HG02970 (cell line): ENCODE data around the gene GPLD1.
A peak's percentile ranks its signal among the peaks of the same experiment; 100 is the strongest.
"Not testable (repeated sequence)": the region's sequence is repeated elsewhere in the genome, so short reads cannot be mapped to it uniquely, and the experiment has no call there.

Experiments used
- ATAC-seq: cut with Tn5 transposase; IDR thresholded peaks from one replicate; pipeline ENCODE4 v1.9.1; 2021; ENCODE audit warnings: mild to moderate bottlenecking, moderate library complexity, moderate number of reproducible peaks; ENCODE audit not compliant: unreplicated experiment, low FRiP score

Gene GPLD1, protein sequence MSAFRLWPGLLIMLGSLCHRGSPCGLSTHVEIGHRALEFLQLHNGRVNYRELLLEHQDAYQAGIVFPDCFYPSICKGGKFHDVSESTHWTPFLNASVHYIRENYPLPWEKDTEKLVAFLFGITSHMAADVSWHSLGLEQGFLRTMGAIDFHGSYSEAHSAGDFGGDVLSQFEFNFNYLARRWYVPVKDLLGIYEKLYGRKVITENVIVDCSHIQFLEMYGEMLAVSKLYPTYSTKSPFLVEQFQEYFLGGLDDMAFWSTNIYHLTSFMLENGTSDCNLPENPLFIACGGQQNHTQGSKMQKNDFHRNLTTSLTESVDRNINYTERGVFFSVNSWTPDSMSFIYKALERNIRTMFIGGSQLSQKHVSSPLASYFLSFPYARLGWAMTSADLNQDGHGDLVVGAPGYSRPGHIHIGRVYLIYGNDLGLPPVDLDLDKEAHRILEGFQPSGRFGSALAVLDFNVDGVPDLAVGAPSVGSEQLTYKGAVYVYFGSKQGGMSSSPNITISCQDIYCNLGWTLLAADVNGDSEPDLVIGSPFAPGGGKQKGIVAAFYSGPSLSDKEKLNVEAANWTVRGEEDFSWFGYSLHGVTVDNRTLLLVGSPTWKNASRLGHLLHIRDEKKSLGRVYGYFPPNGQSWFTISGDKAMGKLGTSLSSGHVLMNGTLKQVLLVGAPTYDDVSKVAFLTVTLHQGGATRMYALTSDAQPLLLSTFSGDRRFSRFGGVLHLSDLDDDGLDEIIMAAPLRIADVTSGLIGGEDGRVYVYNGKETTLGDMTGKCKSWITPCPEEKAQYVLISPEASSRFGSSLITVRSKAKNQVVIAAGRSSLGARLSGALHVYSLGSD

GRCh38 chr6:24489470-24489869, at the start of gene GPLD1:
GPLD1 (minus strand) TSS chr6:24489578; CDS start chr6:24489511, 67 bp downstream.
- no peak for ATAC-seq

GRCh38 chr6:24537771-24538385, 48.5 kb upstream of the GPLD1 start:
- ATAC-seq, result no peak

- ATAC-seq, result no peak
These were observed 47.8 kb upstream of the GPLD1 start for GRCh38 chr6:24537082-24537699.

DNA sequence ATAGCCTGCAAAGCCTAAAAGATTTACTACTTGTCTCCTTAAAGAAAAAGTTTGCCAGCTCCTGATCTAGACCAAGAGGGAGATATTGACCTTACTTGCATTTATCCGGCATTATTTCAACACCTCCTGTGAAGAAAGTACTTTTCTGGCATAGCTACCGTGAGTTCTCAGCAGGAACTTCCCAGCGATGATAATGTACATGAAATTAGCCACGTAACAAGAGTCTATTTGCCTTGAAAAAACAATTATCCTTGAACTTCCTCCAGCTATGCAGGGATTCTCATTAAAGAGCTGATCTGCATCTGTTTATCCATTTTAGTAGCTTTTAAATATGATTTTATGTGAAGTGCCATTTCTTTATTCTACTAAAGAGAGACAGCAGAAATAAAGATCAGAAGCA, 47.1 kb upstream of the GPLD1 start:
- ATAC-seq, result no peak

GRCh38 chr6:24535210-24535609, 45.8 kb upstream of the GPLD1 start:
- ATAC-seq, result no peak

- no peak for ATAC-seq
These were observed 45.0 kb upstream of the GPLD1 start for GRCh38 chr6:24534329-24534728.

DNA sequence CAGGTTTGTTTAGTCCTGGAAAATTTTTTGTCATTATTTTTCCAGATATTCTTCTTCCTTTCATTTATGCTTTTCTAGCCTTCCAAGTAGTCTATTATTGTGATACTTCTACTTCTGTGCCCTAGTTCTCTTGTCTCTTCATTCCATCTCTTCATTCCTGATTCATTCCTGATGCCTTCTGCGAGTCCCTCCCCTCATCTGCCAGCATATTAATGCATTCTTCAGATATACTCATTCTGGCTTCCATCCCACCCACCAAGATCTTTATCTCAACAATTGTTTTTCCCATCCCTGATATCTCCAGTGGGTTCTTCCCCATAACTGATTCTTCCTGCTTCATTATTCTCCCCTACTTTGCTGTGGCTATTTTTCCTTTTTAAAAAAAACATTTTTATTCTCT, 40.6 kb upstream of the GPLD1 start:
- ATAC-seq, result no peak

- no peak for ATAC-seq
These were observed 35.4 kb upstream of the GPLD1 start for GRCh38 chr6:24524805-24525204.

DNA sequence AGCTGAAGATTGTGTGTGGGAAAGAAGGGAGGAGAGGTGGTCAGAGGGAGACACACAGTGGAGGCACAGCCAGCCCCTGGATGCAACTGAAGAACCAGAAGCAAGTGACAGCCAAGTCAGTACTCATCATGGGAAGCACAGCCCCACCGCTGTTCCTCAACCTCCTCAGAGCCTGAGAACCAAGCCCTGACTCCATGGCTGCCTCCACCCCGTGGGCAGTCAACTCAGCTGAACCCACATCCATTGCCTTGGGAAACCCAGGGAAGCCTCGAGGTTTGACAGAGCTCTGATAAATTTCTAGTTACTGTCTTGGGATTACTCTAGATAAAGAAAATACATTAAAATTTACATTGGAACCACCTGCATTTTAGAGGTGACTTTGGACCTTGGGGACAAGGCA, 35.0 kb upstream of the GPLD1 start:
- ATAC-seq, result no peak

DNA sequence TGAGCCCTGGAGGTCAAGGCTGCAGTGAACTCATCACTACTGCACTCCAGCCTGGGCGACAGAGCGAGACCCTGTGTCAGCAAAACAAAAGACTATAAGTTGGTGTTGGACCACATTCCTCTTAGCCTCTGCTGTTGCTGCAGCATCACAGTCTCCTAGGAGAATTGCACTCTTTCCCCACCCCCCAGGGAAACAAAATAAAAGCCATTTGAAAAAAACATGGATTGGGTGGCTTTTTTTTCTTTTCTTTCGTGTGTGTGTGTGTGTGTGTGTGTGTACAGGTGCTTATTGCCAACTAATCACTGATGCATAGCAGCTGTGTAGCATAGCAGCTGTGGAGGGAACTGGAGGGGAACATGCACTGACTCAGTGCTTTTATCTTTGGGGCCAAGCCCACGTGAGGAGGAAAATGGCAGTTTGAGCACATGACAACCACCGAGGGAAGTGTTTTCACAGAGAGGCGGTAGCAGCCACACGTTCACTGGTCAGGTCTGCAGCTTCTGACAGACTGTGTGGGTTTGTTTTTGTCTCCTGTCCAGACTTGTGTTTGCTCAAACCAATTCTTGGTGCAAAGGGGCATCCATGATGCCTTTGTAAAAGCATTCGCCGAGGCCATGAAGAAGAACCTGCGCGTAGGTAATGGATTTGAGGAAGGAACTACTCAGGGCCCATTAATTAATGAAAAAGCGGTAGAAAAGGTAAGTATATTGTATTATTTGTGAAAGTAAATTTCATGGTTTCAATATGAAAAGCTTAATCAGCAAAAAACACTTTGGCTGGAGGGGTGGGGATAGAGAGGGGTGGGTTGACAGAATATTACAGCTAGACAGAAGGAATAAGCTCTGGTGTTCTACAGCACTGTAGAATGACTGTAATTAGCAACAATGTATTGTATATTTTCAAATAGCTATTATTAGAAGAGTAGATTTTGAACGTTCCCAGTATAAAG, 33.1 kb upstream of the GPLD1 start:
- ATAC-seq, result no peak

DNA sequence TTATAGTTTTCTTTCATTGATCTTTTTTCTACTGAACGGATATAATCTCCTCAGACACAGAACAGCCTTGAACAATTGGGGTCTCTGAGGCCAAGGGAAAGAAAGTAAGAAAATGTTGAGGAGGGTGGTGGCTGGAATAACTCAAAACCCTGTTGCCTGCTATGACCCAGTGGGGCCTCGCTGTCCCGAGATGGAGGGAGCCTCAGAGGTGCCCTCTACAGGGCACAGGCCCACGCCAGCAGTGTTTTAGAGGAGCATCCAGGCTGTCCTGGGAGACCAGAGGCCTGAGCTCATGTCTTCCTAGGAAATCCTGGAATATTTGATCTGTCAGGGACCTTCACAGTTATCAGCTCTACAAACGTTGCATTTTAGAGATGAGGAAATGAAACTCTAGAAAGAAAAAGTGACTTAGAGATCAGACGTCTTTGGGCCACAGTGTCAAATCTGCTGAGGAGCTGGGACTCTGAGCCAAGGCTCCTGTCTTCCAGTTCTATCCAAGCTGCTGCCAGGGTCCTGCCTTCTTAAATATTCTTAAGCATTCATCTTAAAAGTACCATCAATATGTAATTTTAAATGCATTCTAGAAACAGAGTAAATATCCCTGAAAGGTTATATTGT, 31.7 kb upstream of the GPLD1 start:
- peak; percentile 35 for ATAC-seq

- ATAC-seq, result peak; percentile 54
These were observed 28.5 kb upstream of the GPLD1 start for GRCh38 chr6:24517659-24518543.

GRCh38 chr6:24513602-24514001, 24.2 kb upstream of the GPLD1 start:
- ATAC-seq, result no peak

GRCh38 chr6:24511976-24512375, 22.6 kb upstream of the GPLD1 start:
- not testable (repeated sequence) for ATAC-seq

DNA sequence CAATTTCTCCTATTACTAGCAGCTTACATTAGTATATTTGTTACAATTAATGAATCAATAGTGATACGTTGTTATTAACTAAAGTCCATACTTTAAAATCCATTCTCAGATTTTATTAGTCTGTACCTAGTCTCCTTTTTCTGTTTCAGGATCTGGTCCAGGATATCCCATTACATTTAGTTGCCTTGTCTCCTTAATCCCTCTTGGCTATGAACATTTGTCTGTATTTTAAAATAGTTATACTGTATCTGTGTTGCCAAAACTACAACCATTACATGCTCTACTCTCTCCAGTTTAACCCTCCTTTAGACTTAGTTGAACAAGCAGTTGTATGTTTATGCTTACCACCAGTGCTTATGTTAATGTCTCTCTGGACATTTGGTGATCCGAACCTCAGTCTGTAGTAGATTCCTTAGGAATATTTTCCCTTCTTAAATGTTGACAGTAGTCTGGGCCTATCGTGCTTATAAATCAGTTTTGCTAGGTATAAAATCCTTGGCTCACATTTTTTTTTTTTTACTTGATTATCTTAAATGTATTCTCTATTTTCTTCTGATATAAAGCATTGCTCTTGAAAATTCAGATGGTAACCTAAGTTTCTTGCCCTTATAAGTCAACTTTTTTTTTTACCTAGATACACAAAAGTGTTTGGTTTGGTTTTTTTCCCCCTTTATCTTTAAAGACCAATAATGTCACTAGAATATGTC, 17.6 kb upstream of the GPLD1 start:
- ATAC-seq, result no peak

- no peak for ATAC-seq
These were observed 15.5 kb upstream of the GPLD1 start for GRCh38 chr6:24504649-24505586.

GRCh38 chr6:24504287-24504648, 14.9 kb upstream of the GPLD1 start:
- no peak for ATAC-seq
